ENCODE data around the gene LPP.
"Not testable (repeated sequence)": the region's sequence is repeated elsewhere in the genome, so short reads cannot be mapped to it uniquely, and the experiment has no call there.

Gene LPP

DNA sequence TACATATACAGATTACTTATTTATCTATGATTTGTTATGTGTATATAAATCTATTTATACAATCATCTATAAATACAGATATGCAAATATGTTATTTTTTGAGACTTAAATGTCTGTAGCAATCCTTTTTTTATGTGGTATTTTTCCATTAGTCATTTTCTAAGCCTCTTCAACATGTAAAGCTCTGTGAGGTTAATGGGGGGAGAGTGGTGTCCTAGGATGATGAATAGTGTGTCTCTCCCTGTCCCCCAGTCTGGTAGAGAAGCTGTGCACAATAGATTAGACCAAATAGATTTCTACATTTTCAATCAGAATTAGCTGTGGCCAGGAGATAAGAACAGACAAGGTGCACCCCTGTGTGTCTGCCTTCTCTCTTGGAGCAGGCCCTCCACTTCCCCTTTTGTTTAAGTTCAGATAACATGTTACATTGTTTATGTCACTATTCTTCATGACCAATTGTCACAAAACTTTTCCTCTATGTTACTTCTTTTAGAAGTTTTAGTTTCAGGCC lies 453.9 kb downstream of the LPP start:
- DNase-seq (ENCODE audit: low read depth in 1 of 2, low spot score in 1 of 2) = peak in 1 of 2 experiments; percentile 8
- TF ChIP-seq GABPA (IDR thresholded peaks at IDR 0.05; ENCODE audit: low read depth) (no peak), SPI1 (IDR thresholded peaks at IDR 0.05; ENCODE audit: borderline replicate concordance, low read depth) (peak; percentile 69)
- TF ChIP-seq, protein P1, sequence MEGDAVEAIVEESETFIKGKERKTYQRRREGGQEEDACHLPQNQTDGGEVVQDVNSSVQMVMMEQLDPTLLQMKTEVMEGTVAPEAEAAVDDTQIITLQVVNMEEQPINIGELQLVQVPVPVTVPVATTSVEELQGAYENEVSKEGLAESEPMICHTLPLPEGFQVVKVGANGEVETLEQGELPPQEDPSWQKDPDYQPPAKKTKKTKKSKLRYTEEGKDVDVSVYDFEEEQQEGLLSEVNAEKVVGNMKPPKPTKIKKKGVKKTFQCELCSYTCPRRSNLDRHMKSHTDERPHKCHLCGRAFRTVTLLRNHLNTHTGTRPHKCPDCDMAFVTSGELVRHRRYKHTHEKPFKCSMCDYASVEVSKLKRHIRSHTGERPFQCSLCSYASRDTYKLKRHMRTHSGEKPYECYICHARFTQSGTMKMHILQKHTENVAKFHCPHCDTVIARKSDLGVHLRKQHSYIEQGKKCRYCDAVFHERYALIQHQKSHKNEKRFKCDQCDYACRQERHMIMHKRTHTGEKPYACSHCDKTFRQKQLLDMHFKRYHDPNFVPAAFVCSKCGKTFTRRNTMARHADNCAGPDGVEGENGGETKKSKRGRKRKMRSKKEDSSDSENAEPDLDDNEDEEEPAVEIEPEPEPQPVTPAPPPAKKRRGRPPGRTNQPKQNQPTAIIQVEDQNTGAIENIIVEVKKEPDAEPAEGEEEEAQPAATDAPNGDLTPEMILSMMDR (IDR thresholded peaks at IDR 0.05; ENCODE audit: insufficient read depth, low read length) = no peak
- H3K4me3 ChIP-seq (replicated peaks; ENCODE audit: insufficient read depth, low read length) = no peak overlapping the region
- no peak overlapping the region for H3K27ac ChIP-seq (replicated peaks)
- no peaks in the 10 kb centered on the region for H3K27me3 ChIP-seq (ENCODE audit: insufficient read depth, poor library complexity, severe bottlenecking)

- Histone ChIP-seq H3K27ac (replicated peaks) (no peak overlapping the region), H3K4me3 (replicated peaks; ENCODE audit: insufficient read depth, low read length) (no peak overlapping the region), H3K27me3 (ENCODE audit: insufficient read depth, poor library complexity, severe bottlenecking) (no peaks in the 10 kb centered on the region)
- no peak for DNase-seq (ENCODE audit: low read depth in 1 of 2, low spot score in 1 of 2)
- TF ChIP-seq SPI1 (IDR thresholded peaks at IDR 0.05; ENCODE audit: borderline replicate concordance, low read depth) = no peak
- TF ChIP-seq, protein P2, sequence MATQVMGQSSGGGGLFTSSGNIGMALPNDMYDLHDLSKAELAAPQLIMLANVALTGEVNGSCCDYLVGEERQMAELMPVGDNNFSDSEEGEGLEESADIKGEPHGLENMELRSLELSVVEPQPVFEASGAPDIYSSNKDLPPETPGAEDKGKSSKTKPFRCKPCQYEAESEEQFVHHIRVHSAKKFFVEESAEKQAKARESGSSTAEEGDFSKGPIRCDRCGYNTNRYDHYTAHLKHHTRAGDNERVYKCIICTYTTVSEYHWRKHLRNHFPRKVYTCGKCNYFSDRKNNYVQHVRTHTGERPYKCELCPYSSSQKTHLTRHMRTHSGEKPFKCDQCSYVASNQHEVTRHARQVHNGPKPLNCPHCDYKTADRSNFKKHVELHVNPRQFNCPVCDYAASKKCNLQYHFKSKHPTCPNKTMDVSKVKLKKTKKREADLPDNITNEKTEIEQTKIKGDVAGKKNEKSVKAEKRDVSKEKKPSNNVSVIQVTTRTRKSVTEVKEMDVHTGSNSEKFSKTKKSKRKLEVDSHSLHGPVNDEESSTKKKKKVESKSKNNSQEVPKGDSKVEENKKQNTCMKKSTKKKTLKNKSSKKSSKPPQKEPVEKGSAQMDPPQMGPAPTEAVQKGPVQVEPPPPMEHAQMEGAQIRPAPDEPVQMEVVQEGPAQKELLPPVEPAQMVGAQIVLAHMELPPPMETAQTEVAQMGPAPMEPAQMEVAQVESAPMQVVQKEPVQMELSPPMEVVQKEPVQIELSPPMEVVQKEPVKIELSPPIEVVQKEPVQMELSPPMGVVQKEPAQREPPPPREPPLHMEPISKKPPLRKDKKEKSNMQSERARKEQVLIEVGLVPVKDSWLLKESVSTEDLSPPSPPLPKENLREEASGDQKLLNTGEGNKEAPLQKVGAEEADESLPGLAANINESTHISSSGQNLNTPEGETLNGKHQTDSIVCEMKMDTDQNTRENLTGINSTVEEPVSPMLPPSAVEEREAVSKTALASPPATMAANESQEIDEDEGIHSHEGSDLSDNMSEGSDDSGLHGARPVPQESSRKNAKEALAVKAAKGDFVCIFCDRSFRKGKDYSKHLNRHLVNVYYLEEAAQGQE (IDR thresholded peaks at IDR 0.05; ENCODE audit: insufficient replicate concordance, low read depth) = no peak
Measured at GRCh38 chr3:188608401-188608800, 454.4 kb downstream of the LPP start.

DNA sequence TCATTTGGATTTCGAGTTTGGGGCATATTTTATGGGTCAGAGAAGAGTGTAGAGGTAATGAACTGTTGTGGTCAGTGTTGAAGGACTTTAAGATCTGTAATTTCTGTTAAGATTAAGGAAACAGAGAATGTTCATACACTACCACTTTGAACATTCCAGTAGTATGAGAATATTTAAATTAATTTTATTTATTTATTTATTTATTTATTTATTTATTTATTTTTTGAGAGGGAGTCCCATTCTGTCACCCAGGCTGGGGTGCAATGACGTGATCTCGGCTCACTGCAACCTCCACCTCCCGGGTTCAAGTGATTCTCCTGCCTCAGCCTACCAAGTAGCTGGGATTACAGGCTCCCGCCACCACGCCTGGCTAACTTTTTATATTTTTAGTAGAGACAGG lies 459.8 kb downstream of the LPP start:
- not testable (repeated sequence) for DNase-seq (ENCODE audit: low read depth in 1 of 2, low spot score in 1 of 2); H3K27me3 ChIP-seq (ENCODE audit: insufficient read depth, poor library complexity, severe bottlenecking); H3K27ac ChIP-seq (replicated peaks); H3K4me3 ChIP-seq (replicated peaks; ENCODE audit: insufficient read depth, low read length)

- no peak for TF ChIP-seq SPI1 (IDR thresholded peaks at IDR 0.05; ENCODE audit: borderline replicate concordance, low read depth)
- TF ChIP-seq, protein P2 (IDR thresholded peaks at IDR 0.05; ENCODE audit: insufficient replicate concordance, low read depth) = no peak
- TF ChIP-seq, protein P1 (IDR thresholded peaks at IDR 0.05; ENCODE audit: insufficient read depth, low read length) = no peak
- DNase-seq (ENCODE audit: low read depth in 1 of 2, low spot score in 1 of 2) = no peak
- no peak overlapping the region for H3K27ac ChIP-seq (replicated peaks)
- no peak overlapping the region for H3K4me3 ChIP-seq (replicated peaks; ENCODE audit: insufficient read depth, low read length)
- no peaks in the 10 kb centered on the region for H3K27me3 ChIP-seq (ENCODE audit: insufficient read depth, poor library complexity, severe bottlenecking)
Measured at GRCh38 chr3:188617270-188617669, 463.3 kb downstream of the LPP start.

- Histone ChIP-seq H3K4me3 (replicated peaks; ENCODE audit: insufficient read depth, low read length) (no peak overlapping the region), H3K27ac (replicated peaks) (no peak overlapping the region), H3K27me3 (ENCODE audit: insufficient read depth, poor library complexity, severe bottlenecking) (no peaks in the 10 kb centered on the region)
- TF ChIP-seq SPI1 (IDR thresholded peaks at IDR 0.05; ENCODE audit: borderline replicate concordance, low read depth) (no peak), POLR2AphosphoS5 (IDR thresholded peaks at IDR 0.05; ENCODE audit: low read depth) (no peak), GABPA (IDR thresholded peaks at IDR 0.05; ENCODE audit: low read depth) (no peak)
- TF ChIP-seq, protein P1 (IDR thresholded peaks at IDR 0.05; ENCODE audit: insufficient read depth, low read length) = no peak
- TF ChIP-seq, protein P2 (IDR thresholded peaks at IDR 0.05; ENCODE audit: insufficient replicate concordance, low read depth) = no peak
- DNase-seq (ENCODE audit: low read depth in 1 of 2, low spot score in 1 of 2) = no peak
Measured at GRCh38 chr3:188617988-188618701, 464.2 kb downstream of the LPP start.
